Measurements from ENCODE around the gene DYNC1LI2.
"Not testable (repeated sequence)": the region's sequence is repeated elsewhere in the genome, so short reads cannot be mapped to it uniquely, and the experiment has no call there.

The DYNC1LI2 gene

DNA sequence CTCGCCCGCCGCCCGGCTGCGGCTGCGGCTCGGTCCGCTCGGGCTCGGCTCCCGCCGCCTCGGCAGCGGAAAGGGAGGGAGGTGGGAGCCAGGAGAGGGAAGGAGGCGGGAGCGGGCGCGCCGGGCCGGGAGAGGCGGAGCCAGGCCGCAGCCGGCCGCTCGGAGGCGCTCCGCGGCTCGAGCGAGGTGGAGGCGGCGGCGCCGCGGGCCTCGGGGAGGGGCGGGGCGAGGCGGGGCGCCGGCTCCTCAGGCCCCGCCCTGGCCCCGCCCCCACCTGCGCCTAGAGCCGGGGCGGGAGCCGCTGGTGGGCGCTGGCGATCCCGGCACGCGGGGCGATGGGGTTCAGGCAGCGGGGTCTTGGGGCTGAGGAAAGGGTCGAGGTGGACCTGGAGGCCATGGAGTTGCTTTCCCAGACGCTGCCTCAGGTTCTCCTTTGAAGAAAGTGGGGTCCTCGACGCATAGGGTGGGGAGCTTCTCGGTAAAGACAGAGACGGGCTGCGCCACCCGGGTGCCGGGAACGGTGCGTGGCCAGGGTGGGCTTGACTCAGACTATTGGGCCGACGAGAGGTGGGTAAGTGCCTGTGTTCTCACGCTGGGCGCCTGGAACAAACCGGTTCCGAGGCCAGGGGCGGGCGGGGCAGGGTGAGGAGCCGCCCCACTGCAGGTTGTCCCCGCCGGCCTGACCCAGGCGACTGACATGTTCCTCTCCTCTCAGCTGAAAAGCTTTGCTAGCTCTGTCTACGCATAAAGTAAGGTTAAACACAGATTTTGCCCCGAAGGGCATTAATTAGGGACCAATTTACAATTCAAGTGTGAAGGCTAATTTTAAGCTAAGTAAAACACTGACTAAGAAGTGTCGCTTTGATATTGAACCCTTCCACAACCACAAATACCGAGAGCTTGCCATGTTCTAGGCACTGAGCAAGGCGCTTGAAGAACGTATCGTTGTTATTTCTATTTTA lies 54.5 kb downstream of the DYNC1LI2 start, which contains the start of gene CMTM4:
CMTM4 (minus strand) TSS at position 75 of the 962 bp plus-strand sequence. CDS start 218 bp downstream, outside the sequence.
- DNase-seq (ENCODE audit: low read depth in 2 of 2): peak; percentile 33 to 67

DNA sequence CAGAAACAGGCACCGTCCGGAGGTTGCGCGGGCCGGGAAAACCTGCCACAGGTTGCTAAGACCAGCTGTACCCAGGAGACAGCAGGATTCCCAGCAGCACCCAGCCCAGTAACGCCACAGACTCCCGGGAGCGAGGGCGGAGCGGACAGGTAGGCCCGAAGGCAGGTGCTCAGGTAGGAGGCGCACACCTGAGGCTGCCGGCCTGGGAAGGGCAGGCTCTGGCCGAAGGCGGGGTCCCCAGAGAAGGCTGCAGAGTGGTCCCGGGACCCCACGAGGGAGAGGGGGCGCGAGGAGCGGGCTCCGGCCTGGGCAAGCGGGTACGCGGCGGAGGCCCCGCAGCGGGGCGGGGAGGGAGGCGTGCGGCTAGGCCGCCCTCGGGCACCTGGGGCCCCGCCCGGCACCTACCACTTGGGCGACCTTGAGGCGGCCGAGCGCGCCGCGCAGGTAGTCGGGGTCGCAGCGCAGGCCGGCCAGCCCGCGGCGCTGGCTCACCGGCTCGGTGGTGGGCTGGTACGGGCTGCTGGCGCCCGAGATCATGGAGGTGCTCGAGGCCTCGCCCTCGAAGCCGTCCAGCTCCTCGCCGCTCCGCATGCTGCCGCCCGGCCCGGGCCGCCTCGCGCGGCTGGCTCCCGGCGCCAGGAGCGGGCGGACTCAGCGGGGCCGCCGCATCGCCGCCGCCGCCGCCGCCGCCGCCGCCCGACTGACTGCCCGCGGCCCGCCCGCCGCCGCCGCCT lies 55.3 kb downstream of the DYNC1LI2 start:
- DNase-seq (ENCODE audit: low read depth in 2 of 2): peak in 1 of 2 donors; percentile 9

DNA sequence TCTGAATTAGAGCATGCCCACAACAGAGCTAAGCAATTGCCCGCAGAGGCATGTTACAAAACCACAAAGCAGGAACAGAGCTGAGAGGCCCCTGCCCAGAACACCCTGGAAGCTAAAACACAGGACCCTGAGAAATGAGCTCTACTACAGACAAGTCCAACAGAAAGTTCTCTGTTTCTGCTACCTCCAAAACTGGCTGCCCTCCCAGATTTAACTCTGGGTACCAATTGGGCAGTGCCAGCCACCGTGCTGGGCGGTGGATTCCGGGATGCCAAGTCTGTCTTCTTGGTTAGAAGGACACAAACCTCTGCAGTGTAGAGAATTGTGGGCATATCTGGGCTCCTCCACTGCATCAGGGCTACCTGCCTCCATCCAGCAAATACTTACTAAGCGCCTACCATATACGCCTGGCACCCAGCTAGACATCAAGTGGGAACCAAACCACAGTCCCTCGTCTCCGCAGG lies 55.9 kb downstream of the DYNC1LI2 start:
- no peak for DNase-seq (ENCODE audit: low read depth in 2 of 2)

DNA sequence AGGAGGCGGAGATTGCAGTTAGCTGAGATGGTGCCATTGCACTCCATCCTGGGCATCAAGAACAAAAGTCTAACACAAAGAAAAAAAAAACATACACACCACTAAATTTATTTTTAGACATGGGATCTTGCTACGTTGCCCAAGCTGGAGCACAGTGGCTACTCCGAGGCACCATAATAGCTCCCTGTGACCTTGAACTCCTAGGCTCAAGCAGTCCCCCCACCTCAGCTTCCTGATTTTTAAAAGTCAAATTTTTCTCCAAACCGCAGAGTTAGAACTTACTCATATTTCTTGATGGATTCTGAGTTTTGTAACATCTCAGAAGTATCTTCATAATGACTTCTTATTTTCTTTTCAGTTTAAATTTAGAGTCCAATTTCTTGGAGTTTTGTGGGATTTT lies 58.3 kb downstream of the DYNC1LI2 start:
- DNase-seq (ENCODE audit: low read depth in 2 of 2): no peak

DNA sequence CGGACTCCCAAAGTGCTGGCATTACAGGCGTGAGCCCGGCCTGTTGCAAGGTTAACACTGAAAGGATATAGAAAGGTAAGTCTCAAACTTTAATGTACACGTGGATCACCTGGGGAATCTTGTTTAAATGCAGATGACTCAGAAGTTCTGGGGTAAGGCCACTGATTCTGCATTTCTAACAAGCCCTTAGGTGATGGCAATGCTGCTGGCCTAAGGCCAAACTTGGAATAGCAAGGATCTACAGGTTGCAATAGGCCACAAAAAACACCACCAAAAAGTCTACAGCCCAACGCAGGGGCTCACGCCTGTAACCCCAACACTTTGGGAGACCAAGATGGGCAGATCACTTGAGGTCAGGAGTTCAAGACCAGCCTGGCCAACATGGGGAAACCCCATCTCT lies 59.1 kb downstream of the DYNC1LI2 start:
- DNase-seq (ENCODE audit: low read depth in 2 of 2): no peak

DNA sequence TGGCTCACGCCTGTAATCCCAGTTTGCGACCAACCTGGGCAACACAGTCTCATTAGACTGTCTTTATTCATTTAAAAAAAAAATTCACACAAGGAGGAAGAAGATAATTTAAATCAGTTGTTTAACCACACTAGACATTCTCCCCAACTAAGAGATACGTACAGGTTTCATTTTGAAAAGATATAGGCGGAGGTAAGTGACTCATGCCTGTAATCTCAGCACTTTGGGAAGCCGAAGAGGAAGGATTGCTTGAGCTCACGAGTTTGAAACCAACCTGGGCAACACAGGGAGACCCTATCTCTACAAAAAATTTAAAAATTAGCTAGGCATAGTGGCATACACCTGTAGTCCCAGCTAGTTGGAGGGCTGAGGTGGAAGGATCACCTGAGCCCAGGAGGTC lies 60.2 kb downstream of the DYNC1LI2 start:
- no peak for DNase-seq (ENCODE audit: low read depth in 2 of 2)

DNA sequence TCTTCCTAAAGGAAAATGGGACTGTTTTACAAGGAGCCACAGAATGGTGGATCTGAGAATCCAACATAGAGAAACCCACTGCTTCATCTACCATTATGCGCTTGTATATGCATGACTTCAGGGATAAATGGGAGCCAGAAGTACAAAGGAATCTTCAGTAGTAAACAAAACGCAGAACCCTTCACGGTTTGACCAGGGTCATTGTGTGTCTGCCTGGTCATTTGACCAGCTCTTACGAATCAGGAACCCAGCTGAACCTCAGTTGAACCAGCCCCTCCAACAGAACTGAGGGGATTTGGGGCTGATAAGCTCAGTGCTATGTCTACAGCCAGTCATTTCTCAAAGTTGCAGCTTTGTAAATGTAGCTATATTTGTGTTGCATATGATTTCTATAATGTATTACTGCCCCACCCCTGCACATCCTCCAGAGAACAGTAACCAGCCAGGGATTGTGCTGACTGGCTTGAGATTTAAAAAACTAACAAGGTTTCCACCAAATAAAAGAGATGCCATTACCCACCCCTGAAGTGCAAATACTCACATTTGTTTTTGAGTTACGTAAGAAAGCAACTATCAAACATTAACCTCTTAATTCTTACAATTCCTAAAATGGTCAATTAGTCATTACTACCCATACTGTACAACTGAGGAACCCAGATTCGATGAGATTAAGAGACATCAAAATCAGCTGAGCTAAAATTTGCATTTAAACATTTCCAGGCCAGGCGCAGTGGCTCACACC lies 61.1 kb downstream of the DYNC1LI2 start:
- DNase-seq (ENCODE audit: low read depth in 2 of 2): no peak

DNA sequence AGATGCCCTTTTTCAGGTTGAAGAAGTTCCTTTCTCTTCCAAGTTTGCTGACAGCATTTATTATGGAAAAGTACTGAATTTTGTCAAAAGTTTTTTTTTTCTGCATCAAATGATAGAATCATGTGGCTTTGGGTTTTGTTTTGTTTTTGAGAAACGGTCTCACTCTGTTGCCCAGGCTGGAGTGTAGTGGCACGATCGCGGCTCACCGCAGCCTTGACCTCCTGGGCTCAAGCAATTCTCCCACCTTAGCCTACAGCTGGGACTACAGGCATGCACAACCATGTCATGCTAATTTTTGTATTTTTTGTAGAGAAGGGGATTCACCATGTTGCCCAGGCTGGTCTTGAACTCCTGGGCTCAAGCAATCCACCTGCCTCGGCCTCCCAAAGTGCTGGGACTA lies 62.1 kb downstream of the DYNC1LI2 start:
- DNase-seq (ENCODE audit: low read depth in 2 of 2): no peak

DNA sequence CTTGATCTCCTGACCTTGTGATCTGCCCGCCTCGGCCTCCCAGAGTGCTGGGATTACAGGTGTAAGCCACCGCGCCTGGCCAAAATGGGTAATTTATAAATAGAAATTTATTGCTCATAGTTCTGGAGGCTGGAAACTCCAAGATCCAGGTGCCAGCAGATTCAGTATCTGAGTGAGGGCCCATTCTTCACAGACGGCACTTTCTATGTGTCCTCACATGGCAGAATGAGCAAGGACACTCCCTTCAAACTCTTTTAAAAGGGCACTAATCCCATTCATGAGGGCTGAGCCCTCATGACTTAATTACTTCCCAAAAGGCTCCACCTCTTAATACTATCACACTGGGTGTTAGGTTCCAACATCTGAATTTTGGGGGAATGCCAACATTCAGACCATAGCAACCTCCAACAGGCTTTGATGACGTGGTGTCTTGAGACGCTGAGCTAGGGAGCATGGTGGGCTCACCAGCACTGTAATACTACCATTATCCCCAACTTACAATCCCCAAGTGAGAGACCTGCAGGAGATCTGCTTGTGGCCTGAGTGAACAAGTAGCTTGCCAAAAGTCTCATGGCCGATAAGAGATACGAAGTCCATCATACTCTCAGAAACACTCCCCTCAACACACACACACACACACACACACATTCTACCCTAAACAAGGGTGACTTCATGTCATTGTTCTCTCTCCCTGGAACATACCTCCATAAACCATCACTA lies 63.3 kb downstream of the DYNC1LI2 start:
- no peak for DNase-seq (ENCODE audit: low read depth in 2 of 2)

DNA sequence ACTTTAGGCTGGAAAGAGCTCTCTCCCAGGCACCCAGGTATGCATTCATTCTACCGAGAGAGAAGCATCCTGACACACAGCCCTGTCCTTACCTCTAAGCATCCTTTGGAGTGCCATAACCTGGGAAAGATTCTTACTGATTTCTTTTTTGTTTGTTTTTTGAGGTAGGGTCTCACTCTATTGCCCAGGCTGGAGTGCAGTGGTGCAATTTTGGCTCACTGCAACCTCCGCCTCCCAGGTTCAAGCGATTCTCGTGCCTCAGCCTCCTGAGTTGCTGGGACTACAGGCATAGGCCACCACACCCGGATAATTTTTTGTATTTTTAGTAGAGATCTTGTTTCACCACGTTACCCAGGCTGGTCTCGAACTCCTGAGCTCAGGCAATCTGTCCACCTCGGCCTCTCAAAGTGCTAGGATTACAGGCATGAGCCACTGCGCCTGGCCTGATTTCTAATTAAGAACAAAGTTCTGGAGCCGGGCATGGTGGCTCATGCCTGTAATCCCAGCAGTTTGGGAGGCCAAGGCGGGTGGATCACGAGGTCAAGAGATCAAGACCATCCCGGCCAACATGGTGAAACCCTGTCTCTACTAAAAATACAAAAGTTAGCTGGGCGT lies 65.8 kb downstream of the DYNC1LI2 start:
- not testable (repeated sequence) for DNase-seq (ENCODE audit: low read depth in 2 of 2)

DNA sequence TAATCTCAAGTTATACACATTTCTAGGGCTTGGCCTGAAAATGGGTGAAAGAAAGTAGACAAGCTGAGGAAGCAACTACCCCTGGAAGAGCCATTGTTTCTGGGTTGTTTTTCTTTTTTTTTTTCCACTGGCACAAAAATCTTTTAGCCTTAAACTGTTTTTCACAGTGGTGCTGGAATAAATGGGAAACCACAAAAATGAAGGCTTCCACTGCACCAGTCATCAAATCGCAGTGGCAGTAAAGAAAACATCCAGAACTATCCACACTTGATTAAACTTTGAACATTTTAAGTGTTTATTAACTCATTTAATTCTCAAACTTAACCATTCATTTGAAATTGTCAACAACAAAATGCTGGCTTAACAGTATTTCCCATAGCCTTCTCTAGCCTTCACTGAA lies 69.1 kb downstream of the DYNC1LI2 start:
- no peak for DNase-seq (ENCODE audit: low read depth in 2 of 2)

DNA sequence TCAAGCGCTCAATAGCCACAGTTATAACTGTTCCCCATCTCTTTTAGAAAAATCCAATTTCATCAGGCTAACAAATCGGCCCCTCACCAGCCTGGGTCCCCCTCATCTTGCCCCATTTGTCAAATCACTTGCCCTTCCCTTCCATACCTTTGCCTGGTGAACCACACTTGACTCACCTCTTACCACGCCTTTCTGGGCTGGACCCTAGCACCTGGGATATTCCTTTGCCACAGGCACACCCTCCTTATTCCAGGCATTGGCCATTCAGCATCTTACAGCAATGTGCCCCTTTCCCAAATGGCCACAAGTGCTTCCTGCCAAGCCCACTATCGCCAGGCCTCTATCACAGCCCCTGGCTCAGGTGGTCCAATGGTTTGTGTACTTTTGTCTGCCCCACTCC lies 69.7 kb downstream of the DYNC1LI2 start:
- no peak for DNase-seq (ENCODE audit: low read depth in 2 of 2)

DNA sequence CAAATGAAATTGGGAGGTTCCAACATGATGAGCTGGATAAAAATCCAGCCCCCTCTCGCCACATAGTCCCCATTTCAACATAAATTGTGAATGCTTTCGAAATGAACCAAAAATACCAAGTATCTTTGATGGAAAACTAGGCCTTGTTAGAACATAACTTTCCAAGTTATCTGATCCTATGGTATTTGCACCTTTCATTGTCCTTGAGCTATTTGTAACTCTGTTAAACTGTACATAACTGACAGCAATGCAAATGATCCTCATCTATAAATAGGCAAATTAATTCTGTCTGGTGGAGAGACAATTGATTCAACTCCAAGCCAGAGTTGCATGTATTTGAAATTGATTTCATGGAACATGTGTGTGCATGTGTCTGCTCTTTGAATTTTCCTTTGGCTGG lies 73.1 kb downstream of the DYNC1LI2 start:
- no peak for DNase-seq (ENCODE audit: low read depth in 2 of 2)

DNA sequence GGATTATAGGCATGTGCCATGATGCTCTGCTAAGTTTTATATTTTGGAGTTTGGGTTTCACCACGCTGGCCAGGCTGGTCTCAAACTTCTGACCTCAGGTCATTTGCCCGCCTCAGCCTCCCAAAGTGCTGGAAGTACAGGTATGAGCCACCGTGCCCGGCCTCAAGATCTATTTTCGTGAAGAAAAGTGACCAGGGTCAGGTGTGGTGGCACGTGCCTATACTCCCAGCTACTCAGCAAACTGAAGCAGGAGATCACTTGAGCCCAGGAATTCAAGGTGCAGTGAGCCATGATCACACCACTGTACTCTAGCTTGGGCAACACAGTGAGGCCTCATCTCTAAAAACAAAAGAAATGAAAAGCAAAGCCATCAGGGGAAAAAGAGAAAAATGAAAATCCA lies 73.6 kb downstream of the DYNC1LI2 start:
- no peak for DNase-seq (ENCODE audit: low read depth in 2 of 2)

DNA sequence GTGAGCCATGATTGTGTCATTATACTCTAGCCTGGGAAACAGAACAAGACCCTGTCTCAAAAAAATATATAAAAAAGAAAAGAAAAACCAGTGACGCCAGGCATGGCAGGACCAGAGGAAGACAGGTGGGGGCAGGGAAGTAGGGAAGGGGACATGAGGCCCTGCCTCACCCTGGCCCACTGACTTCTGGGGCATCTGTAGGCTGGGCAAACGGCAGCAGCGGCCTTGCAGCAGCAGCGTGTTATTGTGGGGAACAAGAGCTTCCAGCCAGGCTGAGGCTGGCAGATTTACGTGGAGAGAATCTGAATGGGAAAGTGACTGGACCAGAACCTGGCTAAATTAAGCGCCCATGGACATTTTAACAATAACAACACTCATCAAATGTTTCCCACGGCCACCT lies 74.2 kb downstream of the DYNC1LI2 start:
- no peak for DNase-seq (ENCODE audit: low read depth in 2 of 2)

DNA sequence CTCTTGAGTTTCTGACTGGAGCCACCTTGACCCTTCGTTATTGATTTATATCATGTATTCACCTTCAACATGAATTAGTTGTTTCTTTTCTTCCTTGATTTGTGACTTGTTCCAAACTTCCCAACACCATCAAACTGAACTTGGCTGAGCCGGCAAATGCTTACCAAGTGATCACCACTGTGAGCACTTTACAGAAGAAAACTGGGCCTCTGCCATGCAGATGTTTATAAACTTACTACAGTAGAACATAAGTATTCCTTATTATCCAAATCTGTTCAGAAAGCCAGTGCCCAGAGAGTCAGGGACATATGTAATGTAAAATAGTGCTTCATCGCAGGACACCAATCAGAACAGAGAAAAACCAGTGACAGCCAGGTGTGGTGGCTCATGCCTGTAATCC lies 74.8 kb downstream of the DYNC1LI2 start:
- DNase-seq (ENCODE audit: low read depth in 2 of 2): no peak

DNA sequence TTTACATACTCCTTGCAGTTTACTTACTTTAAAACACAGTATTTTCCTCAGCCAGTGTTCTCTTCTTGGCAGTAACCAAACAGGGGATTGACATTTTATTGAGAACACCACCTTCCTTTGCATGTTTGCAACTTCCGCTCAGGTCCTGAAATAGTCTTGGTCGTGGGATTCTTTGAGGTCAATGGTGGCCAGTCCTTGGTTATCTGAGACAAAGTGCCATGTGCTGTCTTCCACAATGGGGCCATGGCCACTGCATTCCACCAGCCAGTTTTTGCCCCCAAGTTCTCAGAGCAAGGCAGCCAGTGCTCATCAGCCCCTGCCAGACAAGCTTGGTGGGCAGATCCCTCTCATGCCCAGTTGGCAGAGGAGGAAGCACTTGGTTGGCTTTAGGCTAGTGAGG lies 77.7 kb downstream of the DYNC1LI2 start:
- DNase-seq (ENCODE audit: low read depth in 2 of 2): no peak

Measured in stimulated activated CD4-positive, alpha-beta T cell treated with anti-CD3 and anti-CD28 coated beads, Interleukin-15, amount 100 ng/mL, for 48 hours (primary cell).